Brain microvascular endothelial cell (primary cell): ENCODE measurements around the gene CA4.
A peak's percentile ranks its signal among the peaks of the same experiment; 100 is the strongest.
"Not testable (repeated sequence)": the region's sequence is repeated elsewhere in the genome, so short reads cannot be mapped to it uniquely, and the experiment has no call there.

ENCODE experiments used
- DNase-seq: peaks from one replicate; pipeline ENCODE4 v3.0.0-alpha.2; 2020
- H3K27ac ChIP-seq: fragments of 250-450 bp; sonication (Bioruptor Pico); 2 replicates; pipeline ENCODE4 v1.5.1; 2020; ENCODE audit warnings: mild to moderate bottlenecking, moderate library complexity
- H3K27me3 ChIP-seq: fragments of 250-450 bp; sonication (Bioruptor Pico); replicated peaks from 2 replicates; pipeline ENCODE4 v1.5.1; 2020; ENCODE audit warnings: mild to moderate bottlenecking
- H3K36me3 ChIP-seq: fragments of 250-450 bp; sonication (Bioruptor Pico); replicated peaks from 2 replicates; pipeline ENCODE4 v1.5.1; 2020; ENCODE audit warnings: mild to moderate bottlenecking
- H3K4me3 ChIP-seq: 2 replicates; pipeline ENCODE4 v1.5.1; 2011; ENCODE audit warnings: low read depth, mild to moderate bottlenecking, control low read depth, low read length, moderate library complexity
- CTCF ChIP-seq: IDR thresholded peaks from 2 replicates; pipeline ENCODE4 v1.5.1; 2011; ENCODE audit warnings: low read depth, mild to moderate bottlenecking, moderate library complexity, low read length, control low read depth, inconsistent platforms; ENCODE audit errors: missing control alignments
- in situ Hi-C: cut with HindIII; loops from 2 replicates; pipeline ENCODE4 v1.10.0; 2017; ENCODE audit warnings: low sequenced_read_pairs, low pct_ligation_motif_present

The CA4 gene

GRCh38 chr17:60186846-60187745 lies 37.3 kb downstream of the CA4 start:
- Histone ChIP-seq H3K36me3 (peaks cover 16% of the 10 kb centered on the region), H3K27ac (peak overlapping the region; percentile 76)
- H3K4me3 ChIP-seq, in situ Hi-C loops, H3K27me3 ChIP-seq: not testable (repeated sequence)
- peak; percentile 73 for DNase-seq

GRCh38 chr17:60188759-60189158 lies 39.0 kb downstream of the CA4 start:
- no peaks in the 10 kb centered on the region for H3K27me3 ChIP-seq
- TF ChIP-seq CTCF = no peak
- H3K4me3 ChIP-seq = no peak overlapping the region
- no peak for DNase-seq
- H3K27ac ChIP-seq = no peak overlapping the region
- in situ Hi-C loops = no loop called here
- H3K36me3 ChIP-seq = peaks cover 12% of the 10 kb centered on the region

GRCh38 chr17:60190032-60190431 lies 40.3 kb downstream of the CA4 start:
- in situ Hi-C loops, H3K4me3 ChIP-seq, H3K27me3 ChIP-seq, H3K27ac ChIP-seq, DNase-seq: not testable (repeated sequence)
- peaks cover 12% of the 10 kb centered on the region for H3K36me3 ChIP-seq

GRCh38 chr17:60193032-60193431 lies 43.3 kb downstream of the CA4 start:
- H3K27me3 ChIP-seq, H3K36me3 ChIP-seq, DNase-seq, H3K4me3 ChIP-seq, H3K27ac ChIP-seq, in situ Hi-C loops: not testable (repeated sequence)

- DNase-seq = no peak
- no peaks in the 10 kb centered on the region for H3K27me3 ChIP-seq
- in situ Hi-C loops = no loop called here
- no peak overlapping the region for H3K27ac ChIP-seq
- peaks cover 9% of the 10 kb centered on the region for H3K36me3 ChIP-seq
- H3K4me3 ChIP-seq = no peak overlapping the region
- no peak for TF ChIP-seq CTCF
Measured at GRCh38 chr17:60193482-60193881, 43.7 kb downstream of the CA4 start.

DNA sequence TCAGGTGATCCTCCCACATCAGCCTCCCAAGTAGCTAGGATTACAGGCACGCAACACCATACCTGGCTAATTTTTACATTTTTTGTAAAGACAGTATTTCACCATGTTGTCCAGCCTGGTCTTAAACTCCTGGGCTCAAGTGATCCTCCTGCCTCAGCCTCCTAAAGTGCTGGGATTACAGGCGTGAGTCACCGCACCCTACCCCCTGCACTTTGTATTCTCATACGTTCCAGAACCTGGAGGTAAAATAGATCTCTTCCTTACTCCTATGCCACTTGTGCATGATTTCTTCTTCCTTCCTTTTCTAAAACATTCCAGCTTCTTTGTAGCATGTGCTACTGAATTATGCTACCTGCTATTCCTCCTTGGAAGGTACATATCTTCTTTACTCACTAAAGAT lies 44.4 kb downstream of the CA4 start:
- in situ Hi-C loops, DNase-seq, H3K36me3 ChIP-seq: not testable (repeated sequence)

DNA sequence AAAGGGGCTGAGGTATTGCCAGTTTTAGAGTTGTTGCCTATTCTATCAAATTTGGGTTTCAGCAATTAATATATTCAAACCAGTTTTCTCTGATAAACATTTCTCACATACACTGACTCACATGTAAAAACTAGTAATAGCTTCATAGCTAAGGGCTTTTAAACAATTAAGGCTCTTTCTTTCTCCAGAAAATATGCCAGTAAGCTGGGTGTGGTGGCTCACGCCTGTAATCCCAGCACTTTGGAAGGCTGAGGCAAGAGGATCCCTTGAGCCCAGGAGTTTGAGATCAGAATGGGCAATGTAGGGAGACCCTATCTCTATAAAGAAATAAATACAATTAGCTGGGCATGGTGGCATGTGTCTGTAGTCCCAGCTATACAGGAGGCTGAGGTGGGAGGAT lies 48.9 kb downstream of the CA4 start:
- H3K4me3 ChIP-seq, H3K27ac ChIP-seq, in situ Hi-C loops, DNase-seq, H3K27me3 ChIP-seq, H3K36me3 ChIP-seq: not testable (repeated sequence)

More for the DNA sequence above, 44.4 kb downstream of the CA4 start:
- not testable (repeated sequence) for H3K4me3 ChIP-seq, H3K27ac ChIP-seq, H3K27me3 ChIP-seq

GRCh38 chr17:60205782-60206181 lies 56.0 kb downstream of the CA4 start:
- in situ Hi-C loops, DNase-seq, H3K27me3 ChIP-seq: not testable (repeated sequence)

DNA sequence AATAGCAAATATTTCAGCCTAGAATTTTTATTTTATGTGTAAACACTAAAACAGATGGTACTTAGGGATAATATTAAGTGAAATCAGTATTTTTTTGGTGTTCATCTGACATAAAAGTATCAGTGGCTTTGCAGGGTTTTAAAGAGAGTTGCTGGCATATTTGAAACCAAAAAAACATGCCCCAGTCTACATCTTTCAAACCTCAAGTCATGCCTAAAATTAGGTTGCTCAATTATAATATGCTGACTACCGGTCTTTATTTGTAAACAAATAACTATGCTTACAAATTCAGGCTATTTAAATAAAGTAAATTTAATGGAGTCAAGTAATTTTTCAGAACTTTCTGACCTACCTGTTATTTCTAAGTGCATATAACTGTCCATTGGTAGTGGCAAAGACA lies 58.5 kb downstream of the CA4 start:
- H3K4me3 ChIP-seq, in situ Hi-C loops, H3K27me3 ChIP-seq: not testable (repeated sequence)

More at GRCh38 chr17:60205782-60206181, 56.0 kb downstream of the CA4 start:
- not testable (repeated sequence) for H3K36me3 ChIP-seq, H3K4me3 ChIP-seq, H3K27ac ChIP-seq

More for the DNA sequence above, 58.5 kb downstream of the CA4 start:
- H3K36me3 ChIP-seq, DNase-seq, H3K27ac ChIP-seq: not testable (repeated sequence)
